HFF-Myc (cell line): ENCODE data around the gene STN1.

Source experiments
- DNase-seq: peaks from one replicate; pipeline ENCODE4 v3.0.0-alpha.2; 2011; ENCODE audit warnings: low read depth; ENCODE audit errors: extremely low read depth
- H3K4me3 ChIP-seq: replicated peaks from 2 replicates; pipeline ENCODE4 v1.5.1; 2011; ENCODE audit warnings: low read depth, mild to moderate bottlenecking, control low read depth, low read length
- TF ChIP-seq, protein P1 (sequence below): IDR thresholded peaks from 2 replicates; pipeline ENCODE4 v1.5.1; 2012; ENCODE audit warnings: mild to moderate bottlenecking, low read depth, low read length, control low read depth; ENCODE audit errors: missing control alignments

The STN1 gene

DNA sequence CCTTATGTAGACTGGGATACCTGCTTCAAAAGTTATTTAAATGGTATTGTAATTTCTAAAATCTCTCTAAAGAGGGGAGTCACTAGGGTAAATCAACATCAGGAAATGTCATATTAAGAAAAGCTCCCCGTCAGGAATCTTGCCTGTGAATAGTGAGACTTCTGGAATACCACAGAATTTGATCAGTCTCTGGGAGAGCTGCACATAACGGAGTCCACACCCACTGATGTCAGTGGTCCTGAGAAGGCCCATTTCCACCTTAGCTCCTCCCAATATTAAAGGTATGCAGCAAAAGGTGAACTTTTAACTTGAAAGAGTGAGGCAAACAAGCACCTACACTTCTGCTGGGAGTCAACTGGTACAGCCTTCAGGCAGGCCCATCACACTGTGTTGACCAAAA, 27.3 kb downstream of the STN1 start:
- TF ChIP-seq, protein P1, sequence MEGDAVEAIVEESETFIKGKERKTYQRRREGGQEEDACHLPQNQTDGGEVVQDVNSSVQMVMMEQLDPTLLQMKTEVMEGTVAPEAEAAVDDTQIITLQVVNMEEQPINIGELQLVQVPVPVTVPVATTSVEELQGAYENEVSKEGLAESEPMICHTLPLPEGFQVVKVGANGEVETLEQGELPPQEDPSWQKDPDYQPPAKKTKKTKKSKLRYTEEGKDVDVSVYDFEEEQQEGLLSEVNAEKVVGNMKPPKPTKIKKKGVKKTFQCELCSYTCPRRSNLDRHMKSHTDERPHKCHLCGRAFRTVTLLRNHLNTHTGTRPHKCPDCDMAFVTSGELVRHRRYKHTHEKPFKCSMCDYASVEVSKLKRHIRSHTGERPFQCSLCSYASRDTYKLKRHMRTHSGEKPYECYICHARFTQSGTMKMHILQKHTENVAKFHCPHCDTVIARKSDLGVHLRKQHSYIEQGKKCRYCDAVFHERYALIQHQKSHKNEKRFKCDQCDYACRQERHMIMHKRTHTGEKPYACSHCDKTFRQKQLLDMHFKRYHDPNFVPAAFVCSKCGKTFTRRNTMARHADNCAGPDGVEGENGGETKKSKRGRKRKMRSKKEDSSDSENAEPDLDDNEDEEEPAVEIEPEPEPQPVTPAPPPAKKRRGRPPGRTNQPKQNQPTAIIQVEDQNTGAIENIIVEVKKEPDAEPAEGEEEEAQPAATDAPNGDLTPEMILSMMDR: no peak
- H3K4me3 ChIP-seq: no peak overlapping the region
- no peak for DNase-seq

DNA sequence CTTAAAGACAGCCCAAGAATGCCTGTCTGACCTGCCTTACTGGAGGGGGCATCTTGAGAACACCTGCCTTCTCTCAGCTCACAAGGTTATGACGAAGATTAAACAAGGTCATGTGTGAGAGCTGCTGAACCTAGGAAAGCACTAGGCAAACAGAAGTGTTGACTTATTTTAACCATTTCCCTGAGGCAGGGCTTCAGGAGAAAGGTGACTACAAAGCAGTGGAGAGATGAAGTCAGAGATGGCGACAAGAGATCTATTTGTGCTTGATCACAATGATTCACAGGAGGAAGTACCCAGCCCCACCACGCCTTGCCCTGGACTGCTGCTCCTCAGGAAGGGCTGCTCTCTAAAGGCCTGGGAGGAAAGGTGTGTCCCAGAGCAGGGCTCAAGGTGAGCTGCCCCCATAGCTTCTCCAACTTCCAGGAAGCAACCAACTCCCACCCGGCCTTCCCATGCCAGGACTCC, 27.8 kb downstream of the STN1 start:
- no peak for DNase-seq
- TF ChIP-seq, protein P1: no peak
- no peak overlapping the region for H3K4me3 ChIP-seq

DNA sequence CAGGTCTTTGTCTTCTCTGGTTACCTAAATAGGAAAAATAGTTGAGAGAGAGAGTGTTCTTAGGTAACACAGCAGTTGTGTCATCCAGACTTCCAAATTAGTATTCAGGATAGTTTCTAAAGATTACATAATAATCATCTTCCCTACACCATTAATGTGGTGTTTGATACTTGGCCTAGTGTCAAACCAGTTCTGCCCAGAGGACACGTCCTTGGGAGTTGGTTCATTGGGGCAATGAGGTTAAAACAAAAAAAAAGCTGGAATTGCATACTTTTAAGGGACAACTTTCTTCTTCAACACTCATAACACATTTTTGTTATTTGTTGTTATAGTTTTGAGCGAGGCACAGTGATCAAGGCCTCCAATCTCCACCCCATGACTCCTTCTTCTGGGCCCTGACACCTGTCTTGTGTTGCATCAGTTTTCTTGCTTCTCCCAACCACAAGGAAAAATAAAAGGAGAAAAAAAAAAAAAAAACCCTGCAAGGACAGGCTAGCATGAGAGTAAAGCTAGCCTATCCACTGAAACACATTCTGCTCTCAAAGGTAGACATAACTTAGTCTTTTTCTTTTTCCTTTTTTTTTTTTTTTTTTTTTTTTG, 28.8 kb downstream of the STN1 start:
- DNase-seq: no peak
- no peak overlapping the region for H3K4me3 ChIP-seq
- TF ChIP-seq, protein P1: no peak

DNA sequence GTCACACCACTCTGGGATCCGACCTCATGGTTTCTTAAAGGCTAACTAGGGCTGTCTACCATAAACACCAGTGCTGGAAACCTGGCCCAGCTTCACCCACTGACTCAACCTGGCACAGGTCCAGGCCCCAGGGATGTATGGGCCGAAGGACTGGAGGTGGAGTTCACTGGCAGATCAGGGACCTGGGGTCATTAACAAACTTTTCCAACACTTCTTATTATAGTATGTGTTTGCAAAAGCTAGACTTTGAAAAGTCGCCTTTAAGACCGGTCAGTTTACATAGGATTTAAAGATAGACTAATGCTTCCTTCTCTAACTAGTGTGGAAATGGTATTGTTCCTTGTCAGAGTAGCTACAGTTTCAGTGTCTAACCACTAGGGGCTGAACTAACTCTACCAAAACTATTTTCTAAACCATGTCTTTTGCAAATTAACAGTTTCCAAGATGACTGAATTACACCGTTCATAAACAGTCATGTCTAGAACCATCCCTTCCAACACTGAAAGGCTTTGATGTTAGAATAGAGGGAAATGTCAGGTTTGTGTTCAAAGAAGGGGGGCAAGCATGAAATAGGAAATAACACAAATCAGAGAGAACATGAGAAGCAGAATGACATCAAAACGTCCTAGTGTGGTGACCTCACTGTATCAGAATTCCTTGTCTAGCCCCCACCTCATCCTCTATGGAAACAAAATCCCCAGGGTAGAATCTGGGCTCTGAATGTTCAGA, 29.7 kb downstream of the STN1 start:
- H3K4me3 ChIP-seq: no peak overlapping the region
- TF ChIP-seq, protein P1: peak; percentile 71
- no peak for DNase-seq

DNA sequence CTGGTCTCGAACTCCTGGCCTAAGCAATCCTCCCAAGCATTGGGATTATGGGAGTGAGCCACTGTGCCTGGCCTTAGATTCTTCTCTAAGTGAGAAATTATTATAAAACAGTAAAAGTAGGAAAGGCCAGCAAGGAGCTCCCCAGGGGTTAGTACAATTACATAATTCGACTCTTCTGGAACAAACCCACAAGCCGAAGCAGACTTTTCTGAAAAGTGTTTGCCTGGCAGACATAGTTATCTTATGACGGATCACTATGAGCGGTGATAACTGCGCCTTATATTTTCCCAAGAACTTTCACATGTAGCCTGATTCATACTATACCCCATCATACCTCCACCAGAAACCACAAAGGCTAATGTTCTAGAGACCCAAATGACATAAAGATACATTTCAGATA, 32.4 kb downstream of the STN1 start:
- TF ChIP-seq, protein P1: no peak
- no peak overlapping the region for H3K4me3 ChIP-seq
- no peak for DNase-seq

DNA sequence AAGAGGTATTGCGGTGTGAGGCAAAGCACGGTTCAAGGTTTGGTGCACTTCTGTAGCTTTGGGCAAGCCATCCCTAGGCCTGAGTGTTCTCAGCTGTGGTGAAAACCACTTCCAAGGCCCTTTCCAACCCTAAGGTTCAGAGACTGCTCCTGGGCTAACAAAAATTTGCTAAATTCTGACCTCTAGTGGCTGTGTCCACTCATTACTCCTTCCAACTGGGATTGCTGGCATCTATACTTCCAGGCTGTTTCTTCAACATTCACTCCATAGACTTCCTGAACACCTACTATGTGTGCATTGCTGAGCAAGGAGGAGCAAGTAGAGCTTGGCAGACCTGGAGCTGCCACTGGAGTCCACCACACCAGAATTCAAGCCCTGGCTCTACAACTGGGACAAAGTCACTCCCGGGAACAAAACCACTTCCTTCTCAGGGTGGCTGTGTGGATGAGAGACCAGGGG, 33.3 kb downstream of the STN1 start:
- TF ChIP-seq, protein P1: peak; percentile 81
- peak; percentile 62 for DNase-seq
- no peak overlapping the region for H3K4me3 ChIP-seq
